A549 treated with GW870086 at 1 μM for 4 hours (cell line): ENCODE results near the gene RCC2. TPM values are rescaled to one million over a fixed set of nuclear protein-coding genes. Genes with fewer than 3 reads are reported as not detected.

Source experiments
- total RNA-seq: library from RNA; stranded (reverse); fragments of 200-300 nt; extraction: Qiagen RNA extraction; gene quantifications from 5 replicates; pipeline ENCODE4 v1.2.3, GENCODE V29; 2022; ENCODE audit warnings: low read depth

Gene RCC2
- total RNA-seq: 53.2 to 58.9 TPM (median 57.2 TPM) in 5 replicates

GRCh38 chr1:17439250-17440073, at the start of gene RCC2:
RCC2 (minus strand) TSS chr1:17439677; CDS start chr1:17438514, 1,163 bp downstream.

GRCh38 chr1:17371896-17372295, 67.6 kb downstream of the RCC2 start, which contains the start of gene PADI6:
PADI6 (plus strand) TSS chr1:17372196; CDS start chr1:17372246, 50 bp downstream.

Other genes with a start within 250 kb of the RCC2 start
- gene PADI1, start 234.5 kb downstream of the RCC2 start, total RNA-seq: 1.2 to 2.4 TPM (median 1.4 TPM) in 5 replicates
- gene PADI3, start 190.6 kb downstream of the RCC2 start, total RNA-seq: 0.96 to 1.3 TPM (median 1.2 TPM) in 5 replicates
- not detected in 5 replicates for gene PADI4, start 131.5 kb downstream of the RCC2 start, total RNA-seq
- gene PADI6, start 67.5 kb downstream of the RCC2 start, total RNA-seq: not detected in 5 replicates
- 5.5 to 8.0 TPM (median 7.5 TPM) in 5 replicates for gene ARHGEF10L, start 100.0 kb upstream of the RCC2 start, total RNA-seq